GM19351 (cell line): ENCODE data around the gene PTPRJ.
"Not testable (repeated sequence)": the region's sequence is repeated elsewhere in the genome, so short reads cannot be mapped to it uniquely, and the experiment has no call there.

ENCODE experiments used
- ATAC-seq: cut with Tn5 transposase; IDR thresholded peaks from one replicate; pipeline ENCODE4 v1.9.1; 2021; ENCODE audit warnings: mild to moderate bottlenecking, moderate library complexity; ENCODE audit not compliant: unreplicated experiment

PTPRJ gene

GRCh38 chr11:48107188-48107704 is 126.9 kb downstream of the PTPRJ start:
- ATAC-seq = peak; percentile 78

- ATAC-seq = no peak
Observed at GRCh38 chr11:48108231-48109045, 128.1 kb downstream of the PTPRJ start.

DNA sequence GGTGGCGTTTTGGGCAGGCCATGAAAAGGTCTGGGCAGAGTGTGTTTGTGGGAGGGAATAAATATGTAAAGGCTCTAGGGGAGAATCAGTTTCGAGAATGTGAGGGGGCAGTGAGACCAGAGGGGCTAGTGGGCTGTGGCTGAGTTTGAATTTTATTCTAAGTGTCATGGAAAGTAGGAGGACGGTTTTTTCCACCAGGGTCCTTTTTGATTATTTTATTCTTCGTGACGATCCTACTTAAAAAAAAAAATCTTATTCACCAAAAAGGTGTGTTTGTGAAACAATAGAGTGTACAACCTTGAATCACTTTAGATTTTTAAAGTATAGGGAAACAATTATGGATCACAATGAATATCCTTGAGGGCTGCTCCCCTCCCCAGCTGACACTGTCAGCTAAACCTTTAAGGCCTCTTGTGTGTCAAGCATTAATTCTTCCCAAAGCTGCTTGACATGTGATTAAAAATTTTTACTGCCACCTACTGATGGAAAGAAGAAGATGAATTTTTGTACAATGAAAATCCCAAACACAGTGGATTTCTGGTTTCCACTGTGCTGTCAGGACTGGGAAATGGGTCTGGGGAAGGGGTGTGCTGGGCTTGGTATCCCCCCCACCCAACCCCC is 128.8 kb downstream of the PTPRJ start:
- no peak for ATAC-seq

DNA sequence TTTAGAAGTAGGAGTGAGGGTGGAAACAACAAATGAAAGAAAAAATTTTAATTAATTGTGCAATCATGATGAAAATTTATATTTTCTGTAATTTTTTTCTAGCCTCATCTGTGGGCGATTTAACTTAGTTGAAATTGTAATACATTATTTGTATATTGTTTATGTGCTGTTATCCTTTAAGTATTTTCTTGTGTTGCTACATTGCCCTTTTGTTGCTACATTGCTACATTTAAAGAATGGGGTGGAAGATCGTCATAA is 130.1 kb downstream of the PTPRJ start:
- ATAC-seq = no peak

GRCh38 chr11:48111891-48112290 is 131.5 kb downstream of the PTPRJ start:
- no peak for ATAC-seq

DNA sequence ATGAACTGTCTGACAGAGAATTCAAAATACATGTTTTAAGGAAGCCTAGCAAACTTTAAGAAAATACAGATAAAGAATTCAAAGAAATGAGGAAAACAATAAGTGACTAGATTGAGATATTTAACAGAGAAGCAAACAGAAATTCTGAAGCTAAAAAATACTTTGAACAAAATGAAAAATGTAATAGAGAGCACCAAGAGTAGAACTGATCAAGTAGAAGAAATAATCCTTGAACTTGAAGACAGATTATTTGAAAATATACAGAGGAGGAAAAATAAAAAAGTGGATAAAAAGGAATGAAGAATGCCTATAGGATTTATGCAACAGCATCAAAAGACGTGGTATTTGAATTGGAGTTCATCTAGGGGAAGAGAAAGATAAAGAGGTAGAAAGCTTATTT is 134.4 kb downstream of the PTPRJ start:
- ATAC-seq = no peak

GRCh38 chr11:48116437-48117228 is 136.3 kb downstream of the PTPRJ start:
- peak; percentile 67 for ATAC-seq

GRCh38 chr11:48122246-48122645 is 141.9 kb downstream of the PTPRJ start:
- no peak for ATAC-seq

GRCh38 chr11:48122656-48123055 is 142.3 kb downstream of the PTPRJ start:
- no peak for ATAC-seq

- no peak for ATAC-seq
Observed at GRCh38 chr11:48123254-48123875, 143.0 kb downstream of the PTPRJ start.

- no peak for ATAC-seq
Observed at GRCh38 chr11:48123934-48124755, 143.8 kb downstream of the PTPRJ start.

- ATAC-seq = no peak
Observed at GRCh38 chr11:48124880-48125279, 144.5 kb downstream of the PTPRJ start.

DNA sequence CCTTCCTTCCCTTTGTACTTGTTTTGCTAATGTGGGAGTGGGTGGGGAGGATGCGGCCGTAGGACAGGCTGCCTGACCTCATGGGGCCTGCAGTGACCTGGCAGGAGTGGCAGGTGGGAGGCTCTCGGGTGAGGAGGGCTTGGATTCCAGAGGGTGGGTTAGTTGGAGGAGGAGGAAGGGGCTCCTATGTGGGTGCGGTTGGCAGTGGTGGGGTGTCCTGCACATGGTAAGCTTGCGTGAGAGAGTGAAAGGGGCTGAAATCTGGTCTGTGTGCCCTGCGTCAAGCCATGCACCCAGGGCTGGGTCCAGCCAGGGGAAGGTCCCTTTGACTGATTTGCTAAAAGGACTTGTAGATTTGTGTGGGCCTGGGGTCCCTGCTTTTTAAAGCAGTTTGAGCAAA is 145.5 kb downstream of the PTPRJ start:
- ATAC-seq = no peak

DNA sequence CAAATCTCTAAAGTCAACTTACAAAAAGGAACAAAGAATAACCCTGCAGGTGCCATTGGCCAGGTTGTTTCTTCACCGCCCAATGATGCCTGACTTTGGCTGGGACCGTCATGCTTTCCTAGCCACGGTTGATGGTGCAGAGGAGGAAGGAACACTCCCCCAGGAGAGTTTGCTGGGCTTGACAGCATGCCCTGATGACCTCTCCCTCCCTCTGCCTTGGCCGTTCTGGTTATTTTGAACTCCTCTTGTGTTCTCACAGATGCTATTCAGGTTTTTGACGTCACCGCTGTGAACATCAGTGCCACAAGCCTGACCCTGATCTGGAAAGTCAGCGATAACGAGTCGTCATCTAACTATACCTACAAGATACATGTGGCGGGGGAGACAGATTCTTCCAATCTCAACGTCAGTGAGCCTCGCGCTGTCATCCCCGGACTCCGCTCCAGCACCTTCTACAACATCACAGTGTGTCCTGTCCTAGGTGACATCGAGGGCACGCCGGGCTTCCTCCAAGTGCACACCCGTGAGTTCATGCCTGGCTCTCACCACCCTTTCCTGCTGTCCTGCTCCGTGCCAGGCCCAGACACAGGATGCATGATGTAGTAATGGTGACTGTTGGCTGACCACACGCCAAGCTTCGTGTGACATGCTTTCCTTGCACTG is 147.3 kb downstream of the PTPRJ start:
- ATAC-seq = no peak

DNA sequence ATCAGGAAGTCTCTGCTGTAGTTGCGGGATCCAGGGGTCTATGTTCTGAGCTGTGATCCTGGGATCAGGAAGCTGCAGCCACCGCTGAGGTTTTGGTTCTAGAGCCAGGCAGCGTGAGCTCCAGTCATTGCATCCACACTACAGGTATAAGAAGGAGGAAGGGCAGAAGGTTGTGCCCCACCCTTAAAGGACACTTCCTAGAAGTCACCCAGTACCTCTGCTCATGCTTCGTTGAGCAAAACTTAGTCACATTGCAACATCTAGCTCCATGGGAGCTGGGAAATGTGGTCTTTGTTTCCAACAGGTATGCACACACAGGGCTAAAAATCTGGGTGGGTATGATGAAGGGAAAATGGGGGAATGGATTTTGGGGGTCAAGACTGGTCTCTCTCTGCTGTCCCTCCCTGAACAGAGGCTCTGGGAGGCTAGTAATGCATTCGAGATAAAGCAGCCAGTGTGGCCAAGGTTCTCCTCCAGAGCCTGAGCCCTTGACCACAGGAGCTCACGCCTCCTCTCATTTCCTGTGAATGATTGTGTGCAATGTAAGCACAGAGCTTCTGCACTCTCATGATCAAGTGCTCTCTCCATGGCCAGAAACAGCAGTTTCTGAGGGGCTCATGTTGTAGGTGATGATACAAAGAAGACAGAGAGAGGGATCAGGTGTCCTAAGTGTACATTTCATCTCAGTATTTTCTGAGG is 149.5 kb downstream of the PTPRJ start:
- peak; percentile 74 for ATAC-seq

- no peak for ATAC-seq
Observed at GRCh38 chr11:48134221-48134922, 154.0 kb downstream of the PTPRJ start.

DNA sequence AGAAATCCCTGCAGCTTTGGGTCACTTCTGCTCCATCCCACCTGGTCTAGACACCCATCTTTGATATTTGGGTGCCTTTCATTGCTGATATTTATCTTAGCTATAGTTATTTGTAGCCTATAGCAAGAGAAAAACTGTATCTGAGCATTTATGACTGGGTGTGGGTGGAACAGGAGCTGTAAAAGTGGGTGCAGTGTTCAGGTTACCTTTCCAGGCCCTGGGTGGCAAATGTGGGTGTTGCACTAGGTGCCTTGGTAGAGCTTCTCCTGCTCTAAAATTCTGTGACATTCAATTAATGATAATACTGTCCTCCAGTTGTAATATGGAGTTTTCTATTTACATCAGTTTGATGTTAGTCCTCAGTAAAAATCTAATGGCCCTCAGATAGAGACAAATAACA is 157.9 kb downstream of the PTPRJ start:
- no peak for ATAC-seq

- not testable (repeated sequence) for ATAC-seq
Observed at GRCh38 chr11:48139896-48140295, 159.5 kb downstream of the PTPRJ start.
